Upper lobe of right lung (tissue), 1 donor: ENCODE data around the gene AMDHD1. TPM values are rescaled to one million over a fixed set of nuclear protein-coding genes. Genes with fewer than 3 reads are reported as not detected.

Experiments
- ATAC-seq: fragments of 200-7000 bp; cut with Tn5 transposase; one replicate; pipeline ENCODE4 v1.9.1; 2020; ENCODE audit warnings: mild to moderate bottlenecking, moderate library complexity
- DNase-seq: peaks from one replicate; pipeline ENCODE4 v3.0.0-alpha.2; 2020
- H3K27ac ChIP-seq: fragments of 200-600 bp; one replicate; pipeline ENCODE4 v1.8.0; 2022
- H3K27me3 ChIP-seq: fragments of 200-600 bp; one replicate; pipeline ENCODE4 v1.8.0; 2022; ENCODE audit warnings: mild to moderate bottlenecking
- H3K36me3 ChIP-seq: fragments of 200-600 bp; one replicate; pipeline ENCODE4 v1.8.0; 2022
- H3K4me1 ChIP-seq: fragments of 200-600 bp; one replicate; pipeline ENCODE4 v1.8.0; 2022
- H3K4me3 ChIP-seq: fragments of 200-600 bp; one replicate; pipeline ENCODE4 v1.8.0; 2022; ENCODE audit warnings: mild to moderate bottlenecking
- H3K9me3 ChIP-seq: fragments of 200-600 bp; one replicate; pipeline ENCODE4 v1.8.0; 2022
- CTCF ChIP-seq: fragments of 200-600 bp; IDR thresholded peaks from one replicate; pipeline ENCODE4 v1.8.0; 2022; ENCODE audit warnings: antibody characterized with exemption
- intact Hi-C: fragments of 100-400 bp; cut with DNase I; formaldehyde crosslinking; loops from one replicate; pipeline ENCODE4 v1.11.0; 2022
- total RNA-seq: library from RNA; stranded (reverse); fragmentation: NEBNext Ultra II Directional; extraction: Animal tissue kit (Norgen Biotek cat#: 25700); gene quantifications from one replicate; pipeline ENCODE4 v1.2.1, GENCODE V29; 2021
- donor health status: DM: no; HTN: yes; CAD: no; lungs with severe emphysema.

The AMDHD1 gene
- total RNA-seq, 1 donor from 2014 or later: 1.4 TPM

GRCh38 chr12:95918194-95918993 is 24.7 kb upstream of the AMDHD1 start:
- ATAC-seq: peak; percentile 98
- Histone ChIP-seq H3K4me1 (no peaks in the 10 kb centered on the region), H3K36me3 (no peaks in the 10 kb centered on the region), H3K4me3 (no peak overlapping the region), H3K27ac (no peak overlapping the region), H3K9me3 (no peaks in the 10 kb centered on the region), H3K27me3 (no peaks in the 10 kb centered on the region)
- peak; percentile 81 for TF ChIP-seq CTCF
- intact Hi-C loops: no loop called here
- no peak for DNase-seq

- no peak for DNase-seq
- no peak for ATAC-seq
- H3K9me3 ChIP-seq: no peaks in the 10 kb centered on the region
- no peaks in the 10 kb centered on the region for H3K27me3 ChIP-seq
- H3K27ac ChIP-seq: no peak overlapping the region
- no peaks in the 10 kb centered on the region for H3K36me3 ChIP-seq
- H3K4me3 ChIP-seq: no peak overlapping the region
- no peaks in the 10 kb centered on the region for H3K4me1 ChIP-seq
- intact Hi-C loops: no loop called here
- TF ChIP-seq CTCF: no peak
Measured at GRCh38 chr12:95919110-95919509, 24.0 kb upstream of the AMDHD1 start.

- ATAC-seq (no peak), DNase-seq (no peak)
- H3K4me1 ChIP-seq: no peaks in the 10 kb centered on the region
- H3K36me3 ChIP-seq: no peaks in the 10 kb centered on the region
- no peak for TF ChIP-seq CTCF
- intact Hi-C loops: no loop called here
- H3K27me3 ChIP-seq: no peaks in the 10 kb centered on the region
- H3K4me3 ChIP-seq: no peak overlapping the region
- no peak overlapping the region for H3K27ac ChIP-seq
- no peaks in the 10 kb centered on the region for H3K9me3 ChIP-seq
Measured at GRCh38 chr12:95922231-95922630, 20.9 kb upstream of the AMDHD1 start.

GRCh38 chr12:95940514-95940913 is 2.6 kb upstream of the AMDHD1 start:
- intact Hi-C loops: no loop called here
- no peak for DNase-seq
- no peak for TF ChIP-seq CTCF
- Histone ChIP-seq H3K27ac (no peak overlapping the region), H3K9me3 (no peaks in the 10 kb centered on the region), H3K4me3 (no peak overlapping the region), H3K36me3 (no peaks in the 10 kb centered on the region), H3K27me3 (no peaks in the 10 kb centered on the region), H3K4me1 (peaks cover 6% of the 10 kb centered on the region)
- no peak for ATAC-seq

- intact Hi-C loops: no loop called here
- Histone ChIP-seq H3K27me3 (no peaks in the 10 kb centered on the region), H3K27ac (peak overlapping the region; percentile 83), H3K36me3 (no peaks in the 10 kb centered on the region), H3K4me3 (peak overlapping the region; percentile 79), H3K9me3 (no peaks in the 10 kb centered on the region), H3K4me1 (peaks cover 6% of the 10 kb centered on the region)
- ATAC-seq (no peak), DNase-seq (no peak)
- TF ChIP-seq CTCF: no peak
Measured at GRCh38 chr12:95942101-95942523, 1.0 kb upstream of the AMDHD1 start.
